Fibroblast of lung (primary cell): Measurements from ENCODE around the gene NKD1. TPM values are rescaled to one million over a fixed set of nuclear protein-coding genes. Genes with fewer than 3 reads are reported as not detected.

Experiments
- DNase-seq, 2 donors: peaks; one replicate each; pipeline versions ENCODE4 v3.0.0 to v3.0.0-alpha.2; 2010; ENCODE audit warnings: low read depth in 2 of 2
- H2AFZ ChIP-seq: 2 replicates; pipeline ENCODE4 v1.5.1; 2012; ENCODE audit warnings: low read length, control low read depth, inconsistent platforms
- H3K27ac ChIP-seq: 2 replicates; pipeline ENCODE4 v1.5.1; 2011; ENCODE audit warnings: low read length, control low read depth; ENCODE audit not compliant: insufficient read depth
- H3K27me3 ChIP-seq: 2 replicates; pipeline ENCODE4 v1.5.1; 2011; ENCODE audit warnings: mild to moderate bottlenecking, low read length; ENCODE audit not compliant: control insufficient read depth, insufficient read depth
- H3K36me3 ChIP-seq: 2 replicates; pipeline ENCODE4 v1.5.1; 2011; ENCODE audit warnings: low read length; ENCODE audit not compliant: control insufficient read depth, insufficient read depth
- H3K4me1 ChIP-seq: 2 replicates; pipeline ENCODE4 v1.5.1; 2011; ENCODE audit warnings: low read length; ENCODE audit not compliant: control insufficient read depth, insufficient read depth; ENCODE audit errors: extremely low read depth
- H3K4me2 ChIP-seq: 2 replicates; pipeline ENCODE4 v1.5.1; 2011; ENCODE audit warnings: low read length, control low read depth; ENCODE audit not compliant: insufficient read depth; ENCODE audit errors: extremely low read depth
- H3K4me3 ChIP-seq, 4 experiments: fragments of 200-600 bp in 1 of 4; sonication (generic) in 1 of 4; replicated peaks in 1 of 4; 2 replicates each; pipeline ENCODE4 v1.5.1; 2011 to 2016; ENCODE audit warnings: low read length in 4 of 4, low read depth in 3 of 4, mild to moderate bottlenecking in 3 of 4, control low read depth in 2 of 4, inconsistent platforms in 1 of 4, mixed read lengths in 1 of 4; ENCODE audit not compliant: insufficient read depth in 1 of 4; ENCODE audit errors: control extremely low read depth in 1 of 4
- H3K79me2 ChIP-seq: 2 replicates; pipeline ENCODE4 v1.5.1; 2012; ENCODE audit warnings: mild to moderate bottlenecking, low read length, inconsistent platforms; ENCODE audit not compliant: control insufficient read depth, insufficient read depth
- H3K9ac ChIP-seq: 2 replicates; pipeline ENCODE4 v1.5.1; 2011; ENCODE audit warnings: mild to moderate bottlenecking, low read length, control low read depth; ENCODE audit not compliant: insufficient read depth
- H3K9me3 ChIP-seq: 2 replicates; pipeline ENCODE4 v1.5.1; 2012; ENCODE audit warnings: low read depth, low read length; ENCODE audit not compliant: control insufficient read depth, insufficient read depth
- H4K20me1 ChIP-seq: 2 replicates; pipeline ENCODE4 v1.5.1; 2011; ENCODE audit warnings: low read length; ENCODE audit not compliant: control insufficient read depth, insufficient read depth; ENCODE audit errors: extremely low read depth
- EZH2 ChIP-seq: IDR thresholded peaks from 2 replicates; pipeline ENCODE4 v1.5.1; 2012; ENCODE audit warnings: low read length, control low read depth, mild to moderate bottlenecking; ENCODE audit errors: missing control alignments
- polyA plus RNA-seq, 2 donors: library from polyadenylated mRNA; depleted of rRNA in 1 of 2; stranded (reverse) in 1 of 2; unstranded in 1 of 2; fragments of >200 nt; gene quantifications; 2 replicates each; pipeline ENCODE4 v1.2.1, GENCODE V29; 2011 to 2012; ENCODE audit warnings: missing spikeins in 1 of 2
- total RNA-seq: library from RNA; depleted of rRNA; stranded (reverse); fragments of >200 nt; gene quantifications from 2 replicates; pipeline ENCODE4 v1.2.1, GENCODE V29; 2014
- TF ChIP-seq, protein P1 (sequence below), 2 donors: IDR thresholded peaks in 1 of 2; conservative IDR thresholded peaks in 1 of 2; 1 replicate in 1 of 2; 2 replicates in 1 of 2; pipeline ENCODE4 v1.5.1; 2011 to 2012; ENCODE audit warnings: low read length in 2 of 2, control low read depth in 1 of 2, inconsistent platforms in 1 of 2, low read depth in 1 of 2, mild to moderate bottlenecking in 1 of 2

NKD1 gene
- total and polyA plus RNA-seq, 2 donors (not counting 1 experiment from before 2014, with no cell fraction given) = under 0.01 to 0.12 TPM

DNA sequence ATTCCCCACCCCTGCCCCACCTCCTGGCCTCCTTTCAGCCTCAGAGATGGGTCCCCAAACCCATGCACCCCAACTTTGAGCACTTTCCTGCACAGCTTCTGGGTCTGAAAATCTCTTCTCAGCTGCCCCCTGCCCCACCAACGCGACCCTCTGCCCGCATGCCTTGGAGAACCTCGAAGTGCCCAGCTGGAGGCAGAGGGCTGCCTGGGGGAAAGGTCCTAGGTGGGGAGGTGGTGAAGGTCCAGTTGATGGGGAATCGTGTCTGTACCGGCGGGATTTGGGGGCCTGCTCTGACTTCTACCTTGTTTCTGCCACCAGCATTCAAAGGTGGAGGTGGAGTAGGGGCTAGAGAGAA is 1.3 kb downstream of the NKD1 start:
- Histone ChIP-seq H3K4me2 (no peak overlapping the region), H4K20me1 (no peaks in the 10 kb centered on the region), H3K36me3 (no peaks in the 10 kb centered on the region), H3K4me1 (no peaks in the 10 kb centered on the region), H3K9me3 (no peaks in the 10 kb centered on the region), H3K4me3 (no peak overlapping the region), H3K27ac (no peak overlapping the region), H2AFZ (no peak overlapping the region), H3K9ac (no peak overlapping the region), H3K79me2 (no peaks in the 10 kb centered on the region), H3K27me3 (peaks cover 48% of the 10 kb centered on the region)
- no peak for DNase-seq
- TF ChIP-seq, protein P1, sequence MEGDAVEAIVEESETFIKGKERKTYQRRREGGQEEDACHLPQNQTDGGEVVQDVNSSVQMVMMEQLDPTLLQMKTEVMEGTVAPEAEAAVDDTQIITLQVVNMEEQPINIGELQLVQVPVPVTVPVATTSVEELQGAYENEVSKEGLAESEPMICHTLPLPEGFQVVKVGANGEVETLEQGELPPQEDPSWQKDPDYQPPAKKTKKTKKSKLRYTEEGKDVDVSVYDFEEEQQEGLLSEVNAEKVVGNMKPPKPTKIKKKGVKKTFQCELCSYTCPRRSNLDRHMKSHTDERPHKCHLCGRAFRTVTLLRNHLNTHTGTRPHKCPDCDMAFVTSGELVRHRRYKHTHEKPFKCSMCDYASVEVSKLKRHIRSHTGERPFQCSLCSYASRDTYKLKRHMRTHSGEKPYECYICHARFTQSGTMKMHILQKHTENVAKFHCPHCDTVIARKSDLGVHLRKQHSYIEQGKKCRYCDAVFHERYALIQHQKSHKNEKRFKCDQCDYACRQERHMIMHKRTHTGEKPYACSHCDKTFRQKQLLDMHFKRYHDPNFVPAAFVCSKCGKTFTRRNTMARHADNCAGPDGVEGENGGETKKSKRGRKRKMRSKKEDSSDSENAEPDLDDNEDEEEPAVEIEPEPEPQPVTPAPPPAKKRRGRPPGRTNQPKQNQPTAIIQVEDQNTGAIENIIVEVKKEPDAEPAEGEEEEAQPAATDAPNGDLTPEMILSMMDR (conservative IDR thresholded peaks at IDR 0.05 in 1 of 2, IDR thresholded peaks at IDR 0.05 in 1 of 2; ENCODE audit: low read depth in 1 of 2, low read length in 2 of 2) = no peak
- peak; percentile 74 for TF ChIP-seq EZH2

DNA sequence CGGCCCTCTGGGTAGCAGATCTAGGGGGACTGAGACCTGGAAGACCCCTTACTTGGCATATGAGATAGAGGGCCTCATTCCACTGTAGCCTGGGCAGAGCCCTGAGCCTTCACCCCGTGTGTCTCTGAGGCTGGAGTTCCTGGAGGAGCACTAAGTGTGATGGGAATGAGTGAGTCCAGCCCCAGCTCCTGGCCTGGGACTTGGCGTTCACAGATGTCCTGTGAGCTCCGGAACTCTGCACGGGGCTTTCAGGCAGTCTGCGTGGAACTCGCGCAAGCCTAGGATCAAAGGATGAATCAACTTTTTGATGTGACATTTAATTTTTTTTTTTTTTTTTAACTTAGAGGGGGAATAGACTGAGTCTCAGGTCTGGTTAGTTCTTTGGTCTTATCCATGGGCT is 1.8 kb downstream of the NKD1 start:
- Histone ChIP-seq H3K79me2 (no peaks in the 10 kb centered on the region), H3K4me2 (no peak overlapping the region), H3K9ac (no peak overlapping the region), H4K20me1 (no peaks in the 10 kb centered on the region), H3K27me3 (peaks cover 50% of the 10 kb centered on the region), H2AFZ (no peak overlapping the region), H3K27ac (no peak overlapping the region), H3K9me3 (no peaks in the 10 kb centered on the region), H3K4me3 (no peak overlapping the region), H3K4me1 (no peaks in the 10 kb centered on the region), H3K36me3 (no peaks in the 10 kb centered on the region)
- TF ChIP-seq, protein P1 (conservative IDR thresholded peaks at IDR 0.05 in 1 of 2, IDR thresholded peaks at IDR 0.05 in 1 of 2; ENCODE audit: low read depth in 1 of 2, low read length in 2 of 2) = no peak
- TF ChIP-seq EZH2 = no peak
- no peak for DNase-seq

DNA sequence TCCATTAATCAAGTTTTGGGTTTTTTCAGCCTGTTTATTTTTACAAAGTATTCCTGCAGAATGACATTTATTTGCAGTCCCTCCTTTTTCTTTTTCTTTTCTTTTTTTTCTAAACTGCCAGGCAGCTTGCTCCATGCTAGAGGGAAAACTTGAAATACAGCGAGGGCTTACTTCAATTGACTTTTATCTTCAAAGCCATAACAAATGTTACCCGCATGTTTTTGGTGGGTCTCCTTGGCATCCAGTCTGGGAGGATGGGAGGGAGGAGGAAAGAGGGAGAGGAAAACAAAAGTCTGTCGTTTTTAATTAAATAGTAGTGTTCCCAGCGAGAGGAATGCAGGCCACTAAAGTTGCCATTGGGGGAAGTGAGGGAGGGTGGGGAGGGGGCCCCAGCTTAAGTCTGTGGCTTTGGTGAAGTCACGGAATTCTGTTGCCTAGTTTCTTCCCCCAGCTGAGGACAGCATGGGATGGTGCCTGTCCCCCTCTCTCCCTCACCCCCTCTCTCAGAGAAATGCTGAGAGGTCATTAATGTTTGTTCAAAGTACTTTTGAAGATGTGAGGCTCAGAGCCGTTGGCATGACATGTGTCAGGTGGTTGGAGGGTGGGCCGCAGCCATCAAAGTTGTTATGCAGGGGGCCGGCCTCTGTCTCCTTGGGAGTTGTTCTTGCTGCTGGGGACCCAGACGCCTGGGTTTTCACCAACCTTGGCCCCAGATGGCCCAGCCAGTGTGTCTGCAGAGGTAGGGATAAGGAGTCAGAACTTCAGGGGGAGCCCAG is 2.9 kb downstream of the NKD1 start:
- Histone ChIP-seq H3K27ac (no peak overlapping the region), H3K27me3 (peaks cover 47% of the 10 kb centered on the region), H3K36me3 (no peaks in the 10 kb centered on the region), H3K9ac (no peak overlapping the region), H3K79me2 (no peaks in the 10 kb centered on the region), H4K20me1 (no peaks in the 10 kb centered on the region), H3K4me2 (no peak overlapping the region), H3K9me3 (no peaks in the 10 kb centered on the region), H3K4me3 (no peak overlapping the region), H2AFZ (no peak overlapping the region), H3K4me1 (no peaks in the 10 kb centered on the region)
- TF ChIP-seq EZH2 = peak; percentile 28
- TF ChIP-seq, protein P1 (conservative IDR thresholded peaks at IDR 0.05 in 1 of 2, IDR thresholded peaks at IDR 0.05 in 1 of 2; ENCODE audit: low read depth in 1 of 2, low read length in 2 of 2) = no peak
- DNase-seq = no peak
